Measurements from ENCODE around the gene CCDC88B. TPM values are rescaled to one million over a fixed set of nuclear protein-coding genes. Genes with fewer than 3 reads are reported as not detected.

Gene CCDC88B
- total and polyA plus RNA-seq, 10 of the 15 experiments (the other 5 are each of a cell fraction or from before 2014, with no cell fraction given): 0.24 to 66.0 (median 19.2) TPM

GRCh38 chr11:64314805-64315561 lies 25.0 kb upstream of the CCDC88B start:
- no peak overlapping the region for H3K4me2 ChIP-seq (ENCODE audit: control insufficient read depth, insufficient read depth)
- DNase-seq (ENCODE audit: low read depth, low spot score) (no peak), ATAC-seq (no peak), FAIRE-seq (no peak)
- peaks cover 0 to 8% of the 10 kb centered on the region in 2 experiments; a peak in 3 of 4 replicates for H3K36me3 ChIP-seq (ENCODE audit: control insufficient read depth in 2 of 2, insufficient read depth in 2 of 2, low read length in 1 of 2)
- ChIA-PET CTCF (interaction anchor here (5.5 to 5.9 kb wide), 2 partner anchors 21 to 39 kb away, joined by 143 to 228 read pairs; partner anchors contain the start of gene CCDC88B), POLR2A (interaction anchor here (3.2 kb wide), 1 partner anchor 24 kb away, joined by 37 read pairs; the partner anchor contains the start of gene CCDC88B), RAD21 (ENCODE audit: unreplicated experiment) (interaction anchor here (5.6 kb wide), 1 partner anchor 42 kb away, joined by 176 read pairs; the partner anchor contains the start of gene RPS6KA4), SMC1A (ENCODE audit: uncharacterized antibody, unreplicated experiment) (no interaction called here)
- H3K9ac ChIP-seq (ENCODE audit: control insufficient read depth, insufficient read depth, low read length): no peak overlapping the region
- no peaks in the 10 kb centered on the region for H4K20me1 ChIP-seq (ENCODE audit: control insufficient read depth, insufficient read depth)
- intact Hi-C loops (cut with micrococcal nuclease; ENCODE audit: unreplicated experiment) (loop anchor here (5.0 kb wide), 1 partner anchor 42 kb away; the partner anchor contains the start of gene RPS6KA4), in situ Hi-C loops (cut with MboI) (no loop called here)
- no peak overlapping the region for H2AFZ ChIP-seq (ENCODE audit: control insufficient read depth, low read depth, low read length)
- no peaks in the 10 kb centered on the region for H3K27me3 ChIP-seq (replicated peaks in 1 of 2; ENCODE audit: control insufficient read depth in 2 of 2, insufficient read depth in 2 of 2, low read length in 1 of 2)
- H3K9me3 ChIP-seq (replicated peaks; ENCODE audit: control insufficient read depth, insufficient read depth, low read length): no peaks in the 10 kb centered on the region
- H3K4me3 ChIP-seq: no peak overlapping the region
- peaks cover 28% of the 10 kb centered on the region for H3K79me2 ChIP-seq (ENCODE audit: control insufficient read depth, insufficient read depth, low read length)
- TF ChIP-seq SUPT20H (IDR thresholded peaks at IDR 0.05; ENCODE audit: borderline replicate concordance, control insufficient read depth, low read depth, low read length) (no peak), RAD21 (IDR thresholded peaks at IDR 0.05; ENCODE audit: insufficient read depth, low read depth, low read length) (no peak)
- 97% methylated on average over 24 of the region's 24 CpGs for WGBS (ENCODE audit: insufficient coverage, insufficient replicate concordance, low lambda C conversion rate, missing lambda C conversion rate)
- H3K27ac ChIP-seq (ENCODE audit: control insufficient read depth, insufficient read depth): no peak overlapping the region
- peaks cover 9% of the 10 kb centered on the region for H3K4me1 ChIP-seq (ENCODE audit: control insufficient read depth, insufficient read depth, low read length)
- BruUV-seq (replicated peaks): no TSS peak
